GM10266 (cell line): Measurements from ENCODE around the gene SPINK4.

Experiments
- DNase-seq: peaks from one replicate; pipeline ENCODE4 v3.0.0; 2012; ENCODE audit errors: extremely low spot score
- TF ChIP-seq, protein P1 (sequence below): IDR thresholded peaks from 2 replicates; pipeline ENCODE4 v1.5.1; 2012; ENCODE audit warnings: mild to moderate bottlenecking, low read depth; ENCODE audit not compliant: control insufficient read depth, insufficient read depth; ENCODE audit errors: missing control alignments

The SPINK4 gene

GRCh38 chr9:33223696-33224095 lies 16.3 kb upstream of the SPINK4 start:
- TF ChIP-seq, protein P1, sequence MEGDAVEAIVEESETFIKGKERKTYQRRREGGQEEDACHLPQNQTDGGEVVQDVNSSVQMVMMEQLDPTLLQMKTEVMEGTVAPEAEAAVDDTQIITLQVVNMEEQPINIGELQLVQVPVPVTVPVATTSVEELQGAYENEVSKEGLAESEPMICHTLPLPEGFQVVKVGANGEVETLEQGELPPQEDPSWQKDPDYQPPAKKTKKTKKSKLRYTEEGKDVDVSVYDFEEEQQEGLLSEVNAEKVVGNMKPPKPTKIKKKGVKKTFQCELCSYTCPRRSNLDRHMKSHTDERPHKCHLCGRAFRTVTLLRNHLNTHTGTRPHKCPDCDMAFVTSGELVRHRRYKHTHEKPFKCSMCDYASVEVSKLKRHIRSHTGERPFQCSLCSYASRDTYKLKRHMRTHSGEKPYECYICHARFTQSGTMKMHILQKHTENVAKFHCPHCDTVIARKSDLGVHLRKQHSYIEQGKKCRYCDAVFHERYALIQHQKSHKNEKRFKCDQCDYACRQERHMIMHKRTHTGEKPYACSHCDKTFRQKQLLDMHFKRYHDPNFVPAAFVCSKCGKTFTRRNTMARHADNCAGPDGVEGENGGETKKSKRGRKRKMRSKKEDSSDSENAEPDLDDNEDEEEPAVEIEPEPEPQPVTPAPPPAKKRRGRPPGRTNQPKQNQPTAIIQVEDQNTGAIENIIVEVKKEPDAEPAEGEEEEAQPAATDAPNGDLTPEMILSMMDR: peak; percentile 48
- DNase-seq: no peak

- peak; percentile 46 for DNase-seq
- TF ChIP-seq, protein P1: peak; percentile 71
Measured at GRCh38 chr9:33225319-33226147, 14.4 kb upstream of the SPINK4 start.

DNA sequence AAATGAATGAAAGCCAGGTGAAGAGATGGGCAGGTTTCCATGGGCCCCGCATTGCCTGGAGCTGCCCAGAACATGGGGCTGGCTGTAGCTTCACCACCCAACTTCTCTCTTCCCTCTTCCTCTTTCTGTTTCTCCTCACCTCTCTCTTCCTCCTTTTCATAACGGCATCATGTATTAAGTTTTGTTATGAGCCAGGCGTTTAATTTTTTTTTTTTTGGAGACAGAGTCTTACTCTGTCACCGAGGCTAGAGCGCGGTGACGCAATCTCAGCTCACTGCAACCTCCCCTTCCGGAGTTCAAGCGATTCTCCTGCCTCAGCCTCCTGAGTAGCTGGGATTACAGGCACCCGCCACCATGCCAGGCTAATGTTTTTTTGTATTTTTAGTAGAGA lies 13.0 kb upstream of the SPINK4 start:
- DNase-seq: no peak
- TF ChIP-seq, protein P1: no peak

- DNase-seq: no peak
- TF ChIP-seq, protein P1: no peak
Measured at GRCh38 chr9:33227741-33228140, 12.2 kb upstream of the SPINK4 start.

DNA sequence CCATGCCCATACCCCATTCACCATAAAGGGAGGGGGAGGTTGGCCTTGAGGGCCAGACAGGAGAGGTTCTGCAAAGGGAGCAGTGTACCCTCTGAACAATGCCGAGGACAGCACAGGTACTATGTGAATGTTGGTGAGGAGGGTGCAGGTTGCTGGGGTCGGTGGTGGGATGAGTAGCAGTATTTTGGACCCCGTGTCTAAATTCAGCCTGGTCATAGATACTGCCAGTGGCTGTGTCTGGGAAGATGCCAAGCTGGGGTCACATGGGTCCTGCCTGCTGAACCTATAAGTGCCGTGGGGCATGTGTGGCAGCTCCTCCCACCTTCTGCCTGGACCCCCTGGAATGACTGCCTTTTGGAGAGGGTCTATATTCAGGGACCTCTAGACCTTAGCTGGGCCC lies 11.4 kb upstream of the SPINK4 start:
- TF ChIP-seq, protein P1: no peak
- no peak for DNase-seq

DNA sequence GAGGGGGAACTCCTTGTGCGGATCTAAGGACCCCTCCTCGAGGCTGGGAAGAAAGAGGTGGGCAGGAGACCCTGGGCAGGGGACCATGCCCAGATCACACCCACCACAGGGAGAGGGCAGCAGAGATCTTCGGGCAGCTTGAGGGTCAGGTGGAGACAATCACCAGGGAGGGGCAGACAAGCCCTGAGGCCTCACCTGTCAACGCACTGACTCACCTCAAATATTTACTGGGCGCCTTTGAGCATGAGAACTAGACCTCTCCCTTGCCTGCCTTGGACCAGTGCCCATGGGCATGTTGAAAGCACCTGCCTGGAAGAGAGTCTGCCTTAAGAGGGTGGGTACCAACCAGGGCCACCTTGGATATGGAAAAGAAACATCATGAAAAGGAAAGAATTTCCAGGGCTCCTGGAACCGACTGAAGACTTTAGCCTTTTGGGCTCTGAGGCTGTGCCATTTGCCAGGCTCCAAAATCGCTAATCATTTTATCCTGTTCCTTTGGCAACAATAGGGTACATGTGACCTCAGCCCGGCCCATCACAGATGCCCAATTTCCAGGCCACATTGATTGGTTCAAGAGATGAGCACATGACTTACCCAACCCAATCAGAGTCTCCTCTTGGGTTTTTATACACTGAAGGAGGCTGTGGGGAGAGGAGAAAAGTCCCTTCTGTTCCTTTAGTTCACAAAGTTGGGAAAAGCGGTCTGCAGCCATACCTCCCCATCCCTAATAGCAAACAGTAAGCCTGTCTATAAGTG lies 10.4 kb upstream of the SPINK4 start:
- no peak for DNase-seq
- TF ChIP-seq, protein P1: no peak
